AG10803 (cell line): ENCODE results near the gene SLF2.

Experiments
- DNase-seq: peaks from one replicate; pipeline ENCODE4 v3.0.0; 2010; ENCODE audit warnings: low read depth
- H3K4me3 ChIP-seq: 2 replicates; pipeline ENCODE4 v1.5.1; 2011; ENCODE audit warnings: mild to moderate bottlenecking, low read length, control low read depth
- TF ChIP-seq, protein P1 (sequence below): conservative IDR thresholded peaks from 2 replicates; pipeline ENCODE4 v1.5.1; 2011; ENCODE audit warnings: mild to moderate bottlenecking, low read length, control low read depth, inconsistent platforms

Gene SLF2

DNA sequence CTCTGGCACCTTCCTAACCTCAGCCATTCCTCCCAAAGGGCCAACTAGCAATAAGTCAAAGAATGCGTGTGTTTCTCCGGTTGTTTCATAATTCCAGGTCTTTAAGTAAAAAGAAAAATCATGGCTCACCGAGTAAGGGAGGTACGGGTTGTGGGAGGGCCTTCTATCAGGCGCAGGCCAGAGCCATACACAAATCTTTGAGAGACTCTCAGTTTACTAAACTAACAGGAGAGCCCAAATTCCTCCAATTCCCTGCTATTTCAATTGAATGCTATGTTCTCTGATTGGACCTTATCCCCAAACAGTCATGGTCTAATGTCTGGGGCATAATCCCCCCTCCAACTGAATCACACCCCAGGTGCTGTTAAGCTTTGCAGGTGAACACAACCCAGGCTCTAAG, 26.2 kb upstream of the SLF2 start:
- no peak overlapping the region for H3K4me3 ChIP-seq
- DNase-seq, result no peak
- TF ChIP-seq, protein P1, sequence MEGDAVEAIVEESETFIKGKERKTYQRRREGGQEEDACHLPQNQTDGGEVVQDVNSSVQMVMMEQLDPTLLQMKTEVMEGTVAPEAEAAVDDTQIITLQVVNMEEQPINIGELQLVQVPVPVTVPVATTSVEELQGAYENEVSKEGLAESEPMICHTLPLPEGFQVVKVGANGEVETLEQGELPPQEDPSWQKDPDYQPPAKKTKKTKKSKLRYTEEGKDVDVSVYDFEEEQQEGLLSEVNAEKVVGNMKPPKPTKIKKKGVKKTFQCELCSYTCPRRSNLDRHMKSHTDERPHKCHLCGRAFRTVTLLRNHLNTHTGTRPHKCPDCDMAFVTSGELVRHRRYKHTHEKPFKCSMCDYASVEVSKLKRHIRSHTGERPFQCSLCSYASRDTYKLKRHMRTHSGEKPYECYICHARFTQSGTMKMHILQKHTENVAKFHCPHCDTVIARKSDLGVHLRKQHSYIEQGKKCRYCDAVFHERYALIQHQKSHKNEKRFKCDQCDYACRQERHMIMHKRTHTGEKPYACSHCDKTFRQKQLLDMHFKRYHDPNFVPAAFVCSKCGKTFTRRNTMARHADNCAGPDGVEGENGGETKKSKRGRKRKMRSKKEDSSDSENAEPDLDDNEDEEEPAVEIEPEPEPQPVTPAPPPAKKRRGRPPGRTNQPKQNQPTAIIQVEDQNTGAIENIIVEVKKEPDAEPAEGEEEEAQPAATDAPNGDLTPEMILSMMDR, result no peak

DNA sequence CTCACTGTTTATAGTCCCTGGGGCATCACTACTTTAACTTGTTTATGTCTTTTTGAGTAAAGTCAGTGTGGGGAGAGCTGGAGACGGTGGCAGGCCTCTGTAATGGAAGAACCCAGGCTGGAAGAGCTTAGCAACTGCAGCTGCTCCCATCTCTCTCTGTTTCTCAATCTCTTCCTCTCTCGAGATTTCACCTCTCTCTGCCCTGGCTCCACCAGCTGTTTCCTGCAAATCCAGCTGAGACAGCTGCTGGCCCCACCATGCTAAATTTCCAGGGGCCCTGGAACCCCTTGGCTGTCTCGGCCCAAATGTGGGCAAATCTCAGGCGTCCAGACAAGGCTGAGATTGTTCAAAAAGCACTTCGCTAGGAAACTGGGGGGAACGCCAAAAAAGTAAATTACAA, 25.8 kb upstream of the SLF2 start:
- no peak overlapping the region for H3K4me3 ChIP-seq
- TF ChIP-seq, protein P1, result no peak
- DNase-seq, result no peak

DNA sequence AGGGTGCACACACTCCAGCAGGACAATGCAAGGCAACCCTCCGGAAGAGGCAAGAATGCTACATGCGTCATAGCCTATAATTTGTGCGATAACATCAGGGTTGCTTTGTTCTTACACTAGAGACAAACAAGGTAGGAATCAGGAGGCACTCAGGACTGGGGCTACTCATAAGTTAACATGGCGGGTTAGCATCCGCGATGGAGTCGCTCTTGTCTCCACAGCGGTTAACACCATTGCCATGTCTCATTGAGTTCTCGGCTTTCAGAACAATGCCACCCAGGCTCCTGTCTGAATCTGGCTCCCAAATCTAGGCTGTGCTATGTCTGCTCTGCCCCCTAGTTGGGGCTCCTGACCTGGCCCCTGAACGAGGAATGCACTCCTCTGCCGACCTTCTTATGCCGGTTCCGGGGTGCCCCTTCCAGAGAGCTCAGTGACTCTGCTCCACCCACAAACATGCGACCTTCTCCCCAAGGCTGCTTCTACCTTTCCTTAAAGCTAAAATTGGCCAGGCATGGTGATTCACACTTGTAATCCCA, 24.9 kb upstream of the SLF2 start:
- no peak overlapping the region for H3K4me3 ChIP-seq
- TF ChIP-seq, protein P1, result no peak
- DNase-seq, result no peak

DNA sequence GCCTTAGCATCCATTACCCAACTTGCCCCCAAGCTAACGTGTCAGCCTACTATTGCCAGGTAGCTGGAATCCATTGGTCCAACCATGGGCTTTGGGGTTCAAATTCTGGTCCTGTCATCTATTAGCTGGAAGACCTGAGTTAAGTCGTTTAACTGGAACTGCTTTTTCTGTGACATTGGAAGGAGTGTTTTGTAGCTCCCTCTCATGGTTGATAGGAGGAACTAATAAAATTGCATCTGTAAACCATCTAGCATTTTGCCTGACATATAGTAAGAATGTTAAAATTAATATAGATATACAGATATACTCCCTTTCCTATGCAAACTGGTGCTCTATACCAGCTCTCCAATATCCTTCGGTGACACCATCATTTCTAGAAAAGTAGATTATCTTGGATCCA, 23.8 kb upstream of the SLF2 start:
- H3K4me3 ChIP-seq, result no peak overlapping the region
- TF ChIP-seq, protein P1, result no peak; the same call in 1 of the 2 replicates
- no peak for DNase-seq

DNA sequence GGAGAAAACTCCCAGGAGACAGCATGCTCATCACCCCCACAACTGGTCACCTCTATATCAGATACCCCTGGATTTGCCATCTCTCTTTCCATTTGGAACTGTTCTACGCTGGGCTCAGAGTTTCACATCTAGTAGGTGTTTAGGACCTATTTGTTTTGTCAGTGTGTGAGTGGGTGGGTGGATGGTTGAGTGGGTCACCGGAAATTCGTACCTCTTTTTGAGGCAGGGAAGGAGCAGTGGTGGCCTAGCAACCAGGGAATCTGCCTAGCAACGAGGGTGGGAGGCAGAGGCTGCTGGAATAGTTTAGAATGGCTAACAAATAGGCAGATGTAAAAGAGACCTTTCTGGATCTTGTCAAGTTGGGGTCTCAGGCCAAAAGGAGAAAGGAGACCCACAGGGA, 23.2 kb upstream of the SLF2 start:
- no peak for DNase-seq
- H3K4me3 ChIP-seq, result no peak overlapping the region
- TF ChIP-seq, protein P1, result no peak

DNA sequence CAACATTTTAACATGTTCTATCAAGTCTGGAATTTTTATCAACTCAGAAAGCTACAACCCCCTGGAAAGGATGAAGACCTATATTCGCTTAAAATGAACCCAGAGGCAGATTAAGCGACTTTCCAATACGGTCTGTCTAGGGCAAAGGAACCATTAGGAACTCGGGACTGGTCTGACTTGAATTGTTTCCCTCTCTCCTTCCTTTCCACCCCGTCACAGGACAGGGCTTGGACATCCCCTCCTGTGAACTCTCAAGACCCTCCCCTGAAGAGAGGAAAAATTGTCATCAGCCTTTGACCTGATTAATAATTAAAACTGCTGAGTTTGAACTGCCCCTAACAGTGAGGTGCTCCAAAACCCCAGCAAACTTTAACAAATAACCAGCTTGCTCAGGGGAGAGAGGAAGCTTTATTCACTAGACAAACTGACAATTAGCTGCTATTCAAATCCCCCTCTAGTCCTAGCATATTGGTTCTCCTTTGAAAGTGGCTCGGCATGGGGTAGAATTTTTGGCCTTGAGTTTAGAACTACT, 22.6 kb upstream of the SLF2 start:
- no peak overlapping the region for H3K4me3 ChIP-seq
- no peak for DNase-seq
- TF ChIP-seq, protein P1, result no peak

DNA sequence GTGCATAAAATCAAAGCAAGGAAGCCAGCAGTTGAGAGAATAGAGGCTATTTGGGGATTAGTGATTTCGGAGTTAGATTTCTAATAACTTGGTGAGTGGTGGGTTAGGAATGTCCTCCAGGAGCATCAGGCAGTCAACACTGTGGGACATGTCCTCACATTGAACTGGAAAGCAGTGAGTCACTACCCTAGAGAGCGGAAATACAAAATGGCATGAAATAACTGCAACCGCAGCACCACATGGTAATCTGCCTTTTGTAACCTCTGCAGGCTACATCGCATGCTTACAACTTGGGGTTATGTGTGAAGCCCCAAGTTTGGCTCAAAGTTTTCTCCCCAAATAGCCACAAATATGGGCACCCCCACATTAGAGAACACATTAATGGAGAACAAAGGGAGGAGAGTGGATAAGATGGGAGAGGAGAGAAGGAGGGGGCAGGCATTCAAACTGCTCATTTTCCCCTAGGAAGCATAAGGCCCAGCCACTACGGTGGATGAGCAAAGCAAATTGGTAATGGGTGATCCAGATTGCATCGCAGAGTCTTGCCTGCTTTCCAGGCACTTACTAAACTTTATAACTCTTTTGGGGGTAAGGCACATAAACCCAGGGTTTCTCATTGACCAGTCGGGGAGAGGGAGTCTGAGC, 22.0 kb upstream of the SLF2 start:
- peak; percentile 96 for DNase-seq
- H3K4me3 ChIP-seq, result no peak overlapping the region
- TF ChIP-seq, protein P1, result no peak
